Neural cell (in vitro differentiated cells): Measurements from ENCODE around the gene HIF1AN.

Experiments used
- CTCF ChIP-seq: fragments of 450-650 bp; IDR thresholded peaks from 2 replicates; pipeline ENCODE4 v1.5.1; 2014; ENCODE audit warnings: antibody characterized with exemption, mild to moderate bottlenecking, moderate library complexity; ENCODE audit not compliant: poor library complexity, severe bottlenecking
- REST ChIP-seq: IDR thresholded peaks from 2 replicates; pipeline ENCODE4 v1.6.1; 2012; ENCODE audit warnings: borderline replicate concordance

- TF ChIP-seq CTCF = no peak
- no peak for TF ChIP-seq REST
These were observed 4.0 kb upstream of the HIF1AN start for GRCh38 chr10:100531761-100532160.
